Right lobe of liver (tissue), 6 donors: ENCODE measurements around the gene A4GALT. TPM values are rescaled to one million over a fixed set of nuclear protein-coding genes. Genes with fewer than 3 reads are reported as not detected.

Experiments used
- ATAC-seq, 4 donors: fragments of 200-7000 bp; cut with Tn5 transposase; one replicate each; pipeline ENCODE4 v1.9.1; 2020; ENCODE audit warnings: mild to moderate bottlenecking in 4 of 4, moderate library complexity in 4 of 4
- DNase-seq, 3 donors: peaks; one replicate each; pipeline ENCODE4 v3.0.0-alpha.2; 2020
- H3K27ac ChIP-seq, 3 donors: fragments of 200-600 bp; one replicate each; pipeline ENCODE4 v1.8.0; 2022
- H3K27me3 ChIP-seq, 2 donors: fragments of 200-600 bp; one replicate each; pipeline ENCODE4 v1.8.0; 2022
- H3K36me3 ChIP-seq, 4 donors: fragments of 200-600 bp; sonication (generic) in 1 of 4; one replicate each; pipeline versions ENCODE4 v1.5.1 to v1.8.0; 2017 to 2022; ENCODE audit warnings: control low read depth in 1 of 4
- H3K4me1 ChIP-seq, 4 donors: fragments of 200-600 bp; sonication (generic) in 1 of 4; one replicate each; pipeline versions ENCODE4 v1.5.1 to v1.8.0; 2017 to 2022; ENCODE audit warnings: control low read depth in 1 of 4
- H3K4me3 ChIP-seq, 3 donors: fragments of 200-600 bp; one replicate each; pipeline ENCODE4 v1.8.0; 2022
- H3K9me3 ChIP-seq, 4 donors: fragments of 200-600 bp; sonication (generic) in 1 of 4; one replicate each; pipeline versions ENCODE4 v1.5.1 to v1.8.0; 2017 to 2022; ENCODE audit warnings: control low read depth in 1 of 4
- POLR2A ChIP-seq: fragments of 450-650 bp; IDR thresholded peaks from one replicate; pipeline ENCODE4 v1.6.1; 2017; ENCODE audit warnings: antibody characterized with exemption, mild to moderate bottlenecking
- WGBS: methylation state at CpG from one replicate; pipeline ENCODE4 v1.1.6; 2018; ENCODE audit warnings: low coverage, low lambda C conversion rate; ENCODE audit not compliant: insufficient coverage; ENCODE audit errors: missing lambda C conversion rate; 5-methylcytosine and 5-hydroxymethylcytosine counted together
- intact Hi-C, 2 donors: fragments of 100-400 bp; cut with DNase I; formaldehyde crosslinking; loops; one replicate each; pipeline versions ENCODE4 v1.11.2 to v1.14.1; 2022
- total RNA-seq, 6 experiments: library from RNA; depleted of rRNA in 2 of 6; stranded (reverse); fragments of >200 nt in 2 of 6; fragmentation: NEBNext Ultra II Directional in 3 of 6; extraction: Animal tissue kit (Norgen Biotek cat#: 25700) in 3 of 6; gene quantifications; one replicate each; pipeline versions ENCODE4 v1.1.0 to v1.2.4, GENCODE V29; 2016 to 2023
- TF ChIP-seq, protein P1 (sequence below), 4 donors: fragments of 200-600 bp in 3 of 4; fragments of 450-650 bp in 1 of 4; IDR thresholded peaks; one replicate each; pipeline versions ENCODE4 v1.5.1 to v1.8.0; 2016 to 2022; ENCODE audit warnings: antibody characterized with exemption in 4 of 4, mild to moderate bottlenecking in 2 of 4
- donor health status: DM: no; HTN: yes; CAD: no.
- donor health status: DM: no; HTN: no; CAD: no.
- donor health status: DM: no; HTN: no; CAD: no.
- donor health status: DM: no; HTN: yes; CAD: no.
- donor health status: DM: no; HTN: yes; CAD: no.

The A4GALT gene
- total RNA-seq, 6 experiments from 2014 or later = 0.86 to 3.7 (median 2.2) TPM

- intact Hi-C loops = no loop called here
- no peak for TF ChIP-seq POLR2A
- TF ChIP-seq, protein P1, sequence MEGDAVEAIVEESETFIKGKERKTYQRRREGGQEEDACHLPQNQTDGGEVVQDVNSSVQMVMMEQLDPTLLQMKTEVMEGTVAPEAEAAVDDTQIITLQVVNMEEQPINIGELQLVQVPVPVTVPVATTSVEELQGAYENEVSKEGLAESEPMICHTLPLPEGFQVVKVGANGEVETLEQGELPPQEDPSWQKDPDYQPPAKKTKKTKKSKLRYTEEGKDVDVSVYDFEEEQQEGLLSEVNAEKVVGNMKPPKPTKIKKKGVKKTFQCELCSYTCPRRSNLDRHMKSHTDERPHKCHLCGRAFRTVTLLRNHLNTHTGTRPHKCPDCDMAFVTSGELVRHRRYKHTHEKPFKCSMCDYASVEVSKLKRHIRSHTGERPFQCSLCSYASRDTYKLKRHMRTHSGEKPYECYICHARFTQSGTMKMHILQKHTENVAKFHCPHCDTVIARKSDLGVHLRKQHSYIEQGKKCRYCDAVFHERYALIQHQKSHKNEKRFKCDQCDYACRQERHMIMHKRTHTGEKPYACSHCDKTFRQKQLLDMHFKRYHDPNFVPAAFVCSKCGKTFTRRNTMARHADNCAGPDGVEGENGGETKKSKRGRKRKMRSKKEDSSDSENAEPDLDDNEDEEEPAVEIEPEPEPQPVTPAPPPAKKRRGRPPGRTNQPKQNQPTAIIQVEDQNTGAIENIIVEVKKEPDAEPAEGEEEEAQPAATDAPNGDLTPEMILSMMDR (IDR thresholded peaks at IDR 0.05) = no peak
These were observed 911 bp downstream of the A4GALT start for GRCh38 chr22:42719656-42720262.

DNA sequence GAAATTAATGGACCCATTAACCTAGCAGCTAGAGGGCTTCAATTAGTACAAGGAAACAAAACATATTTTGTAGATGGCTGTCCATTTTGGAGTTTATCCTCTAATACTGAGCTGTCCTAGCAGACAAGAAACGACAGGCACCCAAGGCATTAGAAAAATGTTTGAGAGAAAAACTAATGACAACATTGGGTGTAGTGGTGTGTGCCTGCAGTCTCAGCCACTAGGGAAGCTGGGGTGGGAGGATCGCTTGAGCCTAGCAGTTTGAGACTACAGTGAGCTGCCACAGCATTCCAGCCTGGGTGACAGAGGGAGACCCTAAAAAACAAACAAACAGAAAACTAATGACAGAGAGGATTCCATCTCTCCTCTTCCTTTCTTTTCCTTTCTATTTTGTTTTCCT is 1.5 kb downstream of the A4GALT start:
- H3K27ac ChIP-seq = no peak overlapping the region
- WGBS = 58% methylated on average over 2 of the region's 2 CpGs
- H3K4me1 ChIP-seq = peaks cover 0 to 35% (median 0%) of the 10 kb centered on the region in 4 donors
- no peaks in the 10 kb centered on the region for H3K36me3 ChIP-seq
- intact Hi-C loops = no loop called here
- DNase-seq (no peak), ATAC-seq (no peak)
- TF ChIP-seq, protein P1 (IDR thresholded peaks at IDR 0.05) = no peak
- no peak for TF ChIP-seq POLR2A
- H3K27me3 ChIP-seq = peaks cover 3 to 6% of the 10 kb centered on the region in 2 donors
- H3K4me3 ChIP-seq = no peak overlapping the region
- H3K9me3 ChIP-seq = no peaks in the 10 kb centered on the region

More at GRCh38 chr22:42719656-42720262, 911 bp downstream of the A4GALT start:
- 35% methylated on average over 6 of the region's 37 CpGs for WGBS
- Histone ChIP-seq H3K27ac (peak overlapping the region in 2 of 3 donors; percentile 10 to 33), H3K27me3 (peaks cover 3 to 6% of the 10 kb centered on the region in 2 donors), H3K36me3 (no peaks in the 10 kb centered on the region), H3K9me3 (no peaks in the 10 kb centered on the region), H3K4me1 (peaks cover 0 to 30% (median 0%) of the 10 kb centered on the region in 4 donors), H3K4me3 (peak overlapping the region; percentile 41 to 65 (median 48))
- ATAC-seq = peak; percentile 10 to 26 (median 24)
- DNase-seq = no peak

GRCh38 chr22:42717197-42717928 is 3.3 kb downstream of the A4GALT start:
- H3K9me3 ChIP-seq = no peaks in the 10 kb centered on the region
- 42% methylated on average over 7 of the region's 8 CpGs for WGBS
- no peaks in the 10 kb centered on the region for H3K36me3 ChIP-seq
- TF ChIP-seq, protein P1 (IDR thresholded peaks at IDR 0.05) = no peak
- TF ChIP-seq POLR2A = no peak
- DNase-seq (no peak), ATAC-seq (peak in 3 of 4 donors; percentile 8 to 64 (median 26))
- peaks cover 0 to 42% (median 0%) of the 10 kb centered on the region in 4 donors for H3K4me1 ChIP-seq
- H3K27ac ChIP-seq = peak overlapping the region in 1 of 3 donors; percentile 8
- H3K27me3 ChIP-seq = peaks cover 3 to 6% of the 10 kb centered on the region in 2 donors
- no peak overlapping the region for H3K4me3 ChIP-seq
- intact Hi-C loops = no loop called here

- H3K9me3 ChIP-seq = no peaks in the 10 kb centered on the region
- WGBS = 77% methylated on average over 3 of the region's 5 CpGs
- intact Hi-C loops = no loop called here
- ATAC-seq (no peak), DNase-seq (no peak)
- H3K36me3 ChIP-seq = no peaks in the 10 kb centered on the region
- H3K27me3 ChIP-seq = peaks cover 3 to 6% of the 10 kb centered on the region in 2 donors
- no peak overlapping the region for H3K4me3 ChIP-seq
- H3K4me1 ChIP-seq = peaks cover 0 to 42% (median 0%) of the 10 kb centered on the region in 4 donors
- H3K27ac ChIP-seq = no peak overlapping the region
- TF ChIP-seq, protein P1 (IDR thresholded peaks at IDR 0.05) = no peak
- no peak for TF ChIP-seq POLR2A
These were observed 4.0 kb downstream of the A4GALT start for GRCh38 chr22:42716649-42717127.
